GM12891 (cell line): ENCODE measurements around the gene C3orf80.

Experiments used
- POLR2A ChIP-seq: IDR thresholded peaks from 2 replicates; pipeline ENCODE4 v1.6.1; 2011; ENCODE audit warnings: low read depth, low read length, control low read depth
- POLR2AphosphoS5 ChIP-seq: IDR thresholded peaks from 2 replicates; pipeline ENCODE4 v1.6.1; 2011; ENCODE audit warnings: low read depth, low read length, control low read depth
- POU2F2 ChIP-seq: IDR thresholded peaks from 2 replicates; pipeline ENCODE4 v1.6.1; 2011; ENCODE audit warnings: low read depth, mild to moderate bottlenecking, control low read depth, low read length, moderate library complexity
- SPI1 ChIP-seq: IDR thresholded peaks from 2 replicates; pipeline ENCODE4 v1.6.1; 2011; ENCODE audit warnings: low read depth, low read length, control low read depth
- TAF1 ChIP-seq: IDR thresholded peaks from 2 replicates; pipeline ENCODE4 v1.6.1; 2011; ENCODE audit warnings: low read depth, low read length, control low read depth

- TF ChIP-seq POLR2A (no peak), SPI1 (no peak), TAF1 (no peak), POLR2AphosphoS5 (no peak), POU2F2 (no peak)
Observed at GRCh38 chr3:160195106-160195505, 30.1 kb upstream of the C3orf80 start.
